GM21390 (cell line): ENCODE measurements around the gene ZNF844.
"Not testable (repeated sequence)": the region's sequence is repeated elsewhere in the genome, so short reads cannot be mapped to it uniquely, and the experiment has no call there.

ENCODE experiments used
- ATAC-seq: cut with Tn5 transposase; IDR thresholded peaks from one replicate; pipeline ENCODE4 v1.9.1; 2021; ENCODE audit not compliant: unreplicated experiment

The ZNF844 gene

DNA sequence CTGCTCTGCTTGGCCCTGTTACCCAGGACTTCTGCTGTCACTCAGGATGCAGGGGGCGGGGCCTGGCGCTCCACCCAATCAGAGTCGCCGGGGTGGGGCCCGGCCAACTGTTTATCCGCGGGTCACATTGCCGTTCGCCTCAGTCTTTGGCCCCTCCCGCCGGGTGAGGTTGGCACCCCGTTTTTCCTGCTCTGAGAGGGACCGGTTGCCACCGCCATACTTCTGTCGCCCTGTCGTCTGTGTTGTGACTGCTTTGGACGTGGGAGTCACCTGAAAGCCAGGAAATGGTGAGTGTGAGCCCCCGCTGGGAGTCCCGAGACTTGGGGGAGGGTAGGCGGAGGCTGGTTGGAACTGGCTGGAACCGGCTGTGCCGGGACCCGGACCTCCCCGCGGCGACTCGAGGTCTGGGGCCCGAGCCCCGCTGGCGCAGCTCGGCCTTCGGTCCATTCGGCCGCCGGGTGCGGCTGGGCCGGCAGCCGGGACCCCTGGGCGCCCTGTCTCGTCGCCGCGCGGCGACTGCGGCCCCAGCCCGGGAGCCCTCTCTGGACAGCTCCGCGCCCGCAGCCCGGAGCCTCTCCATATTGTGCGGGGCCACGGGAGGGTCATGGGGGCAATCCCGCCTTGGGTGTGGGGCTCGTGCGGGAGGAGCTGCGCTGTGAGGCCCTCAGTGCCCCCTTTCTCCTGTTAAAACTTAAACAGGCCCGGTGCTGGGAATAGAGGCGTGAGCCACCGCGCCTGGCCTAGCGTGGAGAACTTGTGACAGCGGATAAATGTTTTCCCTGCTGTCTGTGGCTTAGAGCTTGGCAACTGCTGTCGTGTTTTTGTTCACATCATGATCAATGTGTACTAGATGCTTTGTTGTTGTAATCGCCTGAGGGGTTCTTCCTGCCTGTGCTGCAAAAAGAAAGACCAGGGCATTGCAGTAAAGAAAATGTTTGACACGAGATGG is at the start of gene ZNF844:
TSS of gene ZNF844 (plus strand) at position 142 of the 949 bp plus-strand sequence. CDS start at position 285, 143 bp downstream.
- ATAC-seq: peak; percentile 78

DNA sequence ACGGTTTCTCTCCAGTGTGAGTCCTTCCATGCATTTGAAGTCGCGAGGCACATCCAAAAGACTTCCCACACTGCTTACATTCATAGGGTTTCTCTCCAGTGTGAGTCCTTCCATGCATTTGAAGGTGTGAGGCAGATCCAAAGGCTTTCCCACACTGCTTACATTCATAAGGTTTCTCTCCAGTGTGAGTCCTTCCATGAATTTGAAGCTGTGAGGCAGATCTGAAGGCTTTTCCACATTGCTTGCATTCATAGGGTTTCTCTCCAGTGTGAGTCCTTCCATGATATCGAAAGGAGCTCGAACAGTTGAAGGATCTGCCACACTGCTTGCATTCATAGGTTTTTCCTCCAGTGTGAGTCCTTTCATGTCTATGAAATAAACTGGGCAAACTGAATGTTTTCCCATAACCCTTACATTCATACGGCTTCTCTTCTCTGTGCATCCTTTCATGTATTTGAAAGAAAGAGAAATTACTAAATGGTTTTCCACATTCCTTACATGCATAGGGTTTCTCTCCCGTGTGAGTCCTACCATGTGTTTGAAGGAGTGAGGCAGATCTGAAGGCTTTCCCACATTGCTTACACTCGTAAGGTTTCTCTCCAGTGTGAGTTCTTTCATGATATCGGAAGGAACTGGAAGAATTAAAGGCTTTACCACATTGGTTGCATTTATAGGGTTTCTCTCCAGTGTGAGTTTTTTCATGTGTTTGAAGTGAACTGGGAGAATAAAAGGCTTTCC is 49.3 kb upstream of the ZNF844 start:
- ATAC-seq: no peak

DNA sequence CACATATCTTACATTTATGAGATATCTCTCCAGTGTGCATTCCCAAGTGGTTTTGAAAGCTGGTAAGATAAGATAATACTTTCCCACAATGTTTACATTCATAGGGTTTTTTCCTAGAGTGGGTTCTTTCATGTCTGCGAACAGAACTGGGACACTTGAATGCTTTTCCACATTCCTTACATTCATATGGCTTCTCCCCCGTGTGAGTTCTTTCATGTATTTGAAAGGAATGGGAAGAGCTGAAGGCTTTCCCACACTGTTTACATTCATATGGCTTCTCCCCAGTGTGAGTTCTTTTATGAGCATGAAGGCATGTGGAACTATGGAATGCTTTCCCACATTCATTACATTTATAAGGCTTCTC is 48.8 kb upstream of the ZNF844 start:
- ATAC-seq: no peak

DNA sequence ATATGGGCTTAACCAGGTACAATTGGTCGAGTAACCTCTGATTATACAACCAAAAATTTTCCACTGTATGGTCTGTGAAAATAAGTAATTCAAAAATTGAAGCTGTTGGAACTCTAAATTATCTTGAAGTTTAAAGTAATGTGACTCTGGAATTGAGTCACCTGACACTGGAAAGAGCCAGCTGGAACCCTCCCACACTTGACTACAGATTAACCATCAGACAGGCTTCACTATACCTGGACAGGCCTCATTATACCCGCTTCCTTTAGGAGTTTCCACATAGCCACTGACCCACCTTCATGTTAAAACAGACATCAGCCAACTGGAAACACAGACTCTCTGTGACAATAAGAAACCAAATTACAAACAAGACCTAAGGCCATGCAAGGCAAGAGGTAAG is 30.3 kb upstream of the ZNF844 start:
- ATAC-seq: no peak

DNA sequence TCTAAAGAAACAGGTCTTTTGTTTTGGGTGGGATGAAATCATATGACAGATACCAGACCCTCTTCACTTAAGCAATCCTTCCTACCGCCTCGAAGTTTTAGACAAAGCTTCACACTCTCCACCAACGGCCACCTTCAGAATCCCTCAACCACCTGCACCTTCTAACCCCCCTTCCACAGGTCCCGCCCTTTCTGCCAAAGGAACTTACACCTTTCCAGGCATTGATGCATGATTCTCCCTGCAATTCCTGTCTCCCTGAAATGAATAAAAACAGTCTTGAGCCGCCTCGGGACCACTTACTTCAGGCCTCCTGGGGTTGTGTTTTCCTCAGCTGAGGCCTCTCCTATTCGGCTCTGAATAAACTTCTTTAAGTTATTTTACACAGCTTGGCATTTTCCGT is 29.9 kb upstream of the ZNF844 start:
- ATAC-seq: no peak

DNA sequence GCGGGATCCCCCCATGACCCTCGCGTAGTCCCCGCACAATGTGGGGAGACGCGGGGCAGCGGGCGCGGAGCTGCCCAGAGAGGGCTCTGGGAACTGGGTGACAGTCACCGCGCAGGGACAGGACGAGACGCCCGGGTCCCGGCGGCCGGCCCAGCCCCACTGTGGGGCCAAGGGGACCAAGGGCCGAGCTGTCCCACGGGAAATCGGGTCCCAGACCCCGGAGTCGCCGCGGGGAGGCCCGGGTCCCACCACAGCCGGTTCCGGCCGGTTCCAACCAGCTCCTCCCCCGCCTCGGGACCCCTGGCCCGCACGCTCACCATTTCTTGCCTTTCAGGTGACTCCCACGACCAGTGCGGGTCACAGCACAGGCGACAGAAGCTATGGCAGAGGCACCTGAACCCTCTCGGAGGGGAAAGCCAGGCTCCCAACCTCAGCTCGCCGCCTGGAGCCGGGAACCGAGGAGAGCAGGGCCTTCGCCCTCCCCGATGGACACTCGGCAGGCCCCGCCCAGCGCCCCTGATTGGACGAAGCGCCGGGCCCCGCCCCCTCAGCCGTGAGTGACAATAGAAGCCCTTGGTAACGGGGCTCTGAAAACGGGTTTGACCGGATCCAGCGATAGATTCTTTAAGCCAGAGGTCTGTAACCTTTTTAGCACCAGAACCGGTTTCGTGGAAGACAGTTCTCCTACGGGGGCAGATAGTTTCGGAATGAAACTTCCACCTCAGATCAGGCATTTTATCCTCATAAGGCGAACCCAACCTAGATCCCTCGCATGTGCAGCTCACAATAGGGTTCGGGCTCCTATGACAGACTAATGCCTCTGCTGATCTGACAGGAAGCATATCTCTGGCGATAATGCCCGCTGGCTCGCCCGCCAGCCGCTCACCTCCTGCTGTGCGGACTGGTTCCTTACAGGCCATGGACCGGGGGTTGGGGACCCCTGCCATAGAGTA is 29.0 kb upstream of the ZNF844 start, which contains the start of gene ZNF433:
TSS of gene ZNF433 (minus strand) at position 460 of the 953 bp plus-strand sequence. CDS start at position 320, 140 bp downstream.
- ATAC-seq: peak; percentile 84

DNA sequence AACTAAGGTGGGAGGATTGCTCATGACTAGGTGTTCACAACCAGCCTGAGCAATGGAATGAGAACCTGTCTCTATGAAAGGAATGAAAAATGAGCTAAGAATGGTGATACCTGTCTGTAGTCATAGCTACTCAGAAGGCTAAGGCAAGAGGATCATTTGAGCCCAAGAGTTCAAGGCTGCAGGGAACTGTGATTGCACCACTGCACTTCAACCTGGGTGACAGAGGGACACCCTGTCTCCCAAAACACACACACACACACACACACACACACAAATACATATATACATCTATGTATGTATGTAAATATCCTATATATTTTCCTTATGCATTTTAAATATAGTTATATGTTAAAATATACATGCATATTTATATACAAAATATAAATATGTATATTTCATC is 21.6 kb upstream of the ZNF844 start:
- ATAC-seq: no peak

DNA sequence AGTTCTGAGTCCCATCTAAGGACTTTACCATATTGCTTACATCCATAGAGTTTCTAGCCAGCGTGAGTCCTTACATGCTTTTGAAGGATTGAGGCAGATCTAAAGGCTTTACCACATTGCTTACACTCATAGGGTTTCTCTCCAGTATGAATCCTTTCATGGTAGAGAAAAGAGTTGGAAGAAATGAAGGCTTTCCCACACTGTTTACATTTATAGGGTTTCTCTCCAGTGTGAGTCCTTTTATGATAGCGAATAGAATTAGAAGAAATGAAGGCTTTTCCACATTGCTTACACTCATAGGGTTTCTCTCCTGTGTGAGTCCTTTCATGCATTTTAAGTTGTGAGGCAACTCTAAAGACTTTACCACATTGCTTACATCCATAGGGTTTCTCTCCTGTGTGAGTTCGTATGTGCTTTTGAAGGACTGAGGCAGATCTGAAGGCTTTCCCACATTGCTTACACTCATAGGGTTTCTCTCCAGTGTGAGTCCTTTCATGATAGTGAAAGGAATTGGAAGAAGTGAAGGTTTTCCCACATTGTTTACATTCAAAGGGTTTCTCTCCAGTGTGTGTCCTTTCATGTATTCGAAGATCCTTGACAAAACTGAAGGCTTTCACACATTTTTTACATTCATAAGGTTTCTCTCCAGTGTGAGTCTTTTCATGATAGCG is 20.6 kb upstream of the ZNF844 start:
- no peak for ATAC-seq

DNA sequence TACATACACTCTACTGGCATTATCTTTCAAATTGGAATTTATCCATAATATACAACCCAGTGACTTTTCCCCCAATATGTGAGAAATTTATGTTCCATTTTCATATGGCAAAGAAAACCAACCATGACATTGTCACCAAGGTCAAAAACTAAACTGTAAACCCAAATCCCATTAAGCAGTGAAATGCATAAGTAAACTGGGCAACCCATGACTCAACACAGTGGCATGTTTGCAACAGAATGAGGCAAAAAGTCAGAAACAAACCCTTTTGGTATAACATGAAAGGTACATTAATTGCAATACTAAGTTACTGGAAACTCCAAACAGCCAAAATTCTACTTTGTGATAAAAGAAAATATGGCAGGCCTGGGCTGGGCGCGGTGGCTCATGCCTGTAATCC is 16.7 kb upstream of the ZNF844 start:
- no peak for ATAC-seq

DNA sequence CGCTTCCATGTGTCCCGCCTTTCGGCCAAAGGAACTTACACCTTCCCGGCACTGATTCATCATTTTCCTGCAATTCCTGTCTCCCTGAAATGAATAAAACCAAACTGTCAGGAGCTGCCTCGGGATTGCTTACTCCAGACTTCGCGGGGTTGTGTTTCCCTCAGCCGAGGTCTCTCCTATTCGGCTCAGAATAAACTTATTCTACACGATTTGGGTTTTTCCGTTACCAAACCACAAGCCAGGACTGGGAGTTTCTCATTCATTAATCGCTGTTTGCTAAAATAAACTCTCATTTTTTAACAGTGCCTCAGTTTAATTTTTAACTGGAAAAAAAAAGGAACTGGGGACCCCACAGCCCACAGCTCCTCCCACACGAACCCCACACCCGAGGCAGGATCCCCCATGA is 12.4 kb upstream of the ZNF844 start:
- no peak for ATAC-seq

DNA sequence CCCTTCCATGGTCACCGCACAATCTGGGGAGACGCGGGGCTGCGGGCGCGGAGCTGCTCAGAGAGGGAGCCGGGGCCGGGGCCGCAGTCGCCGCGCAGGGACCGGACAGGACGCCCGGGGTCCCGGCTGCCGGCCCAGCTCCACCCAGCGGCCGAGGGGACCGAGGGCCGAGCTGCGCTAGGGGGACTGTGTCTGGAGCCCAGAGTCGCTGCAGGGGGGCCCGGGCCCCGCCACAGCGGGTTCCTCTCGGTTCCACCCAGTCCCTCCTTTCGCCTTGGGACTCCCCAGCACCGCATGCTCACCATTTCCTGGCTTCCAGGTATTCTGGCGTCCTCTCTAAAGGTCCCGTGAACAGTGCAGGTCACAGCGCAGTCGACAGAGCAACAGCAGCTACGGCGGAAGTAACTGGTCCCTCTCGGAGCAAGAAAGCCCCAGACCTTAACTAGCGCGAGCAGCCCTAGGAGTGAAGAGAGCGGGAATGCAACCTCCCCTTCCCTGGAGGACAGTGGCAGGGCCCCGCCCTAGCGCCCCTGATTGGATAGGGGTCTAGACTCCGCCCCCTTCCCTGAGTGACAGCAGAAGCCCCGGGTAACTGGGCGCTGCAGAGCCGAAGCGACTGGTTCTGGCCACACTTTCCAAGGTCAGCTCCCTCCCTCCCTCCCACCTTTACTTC is 11.9 kb upstream of the ZNF844 start, which contains the start of gene ZNF878:
TSS of gene ZNF878 (minus strand) at position 465 of the 673 bp plus-strand sequence. CDS start at position 305, 160 bp downstream.
- peak; percentile 82 for ATAC-seq

DNA sequence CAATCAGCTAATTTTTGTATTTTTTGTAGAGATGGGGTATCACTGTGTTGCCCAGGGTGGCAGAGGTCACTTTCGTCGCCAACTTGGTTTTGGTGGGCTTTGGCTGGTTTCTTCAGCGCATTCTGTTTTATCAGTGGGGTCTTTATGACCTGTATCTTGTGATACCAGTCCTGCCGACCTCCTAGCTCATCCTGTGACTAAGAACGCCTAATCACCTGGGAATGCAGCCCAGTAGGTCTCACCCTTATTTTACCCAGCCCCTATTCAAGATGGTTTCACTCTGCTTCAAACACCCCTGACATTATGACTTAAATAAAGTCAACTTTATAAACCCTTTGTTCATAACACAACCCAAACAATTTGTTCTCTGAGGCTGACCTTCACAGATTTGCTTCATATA is 8.7 kb upstream of the ZNF844 start:
- ATAC-seq: no peak

DNA sequence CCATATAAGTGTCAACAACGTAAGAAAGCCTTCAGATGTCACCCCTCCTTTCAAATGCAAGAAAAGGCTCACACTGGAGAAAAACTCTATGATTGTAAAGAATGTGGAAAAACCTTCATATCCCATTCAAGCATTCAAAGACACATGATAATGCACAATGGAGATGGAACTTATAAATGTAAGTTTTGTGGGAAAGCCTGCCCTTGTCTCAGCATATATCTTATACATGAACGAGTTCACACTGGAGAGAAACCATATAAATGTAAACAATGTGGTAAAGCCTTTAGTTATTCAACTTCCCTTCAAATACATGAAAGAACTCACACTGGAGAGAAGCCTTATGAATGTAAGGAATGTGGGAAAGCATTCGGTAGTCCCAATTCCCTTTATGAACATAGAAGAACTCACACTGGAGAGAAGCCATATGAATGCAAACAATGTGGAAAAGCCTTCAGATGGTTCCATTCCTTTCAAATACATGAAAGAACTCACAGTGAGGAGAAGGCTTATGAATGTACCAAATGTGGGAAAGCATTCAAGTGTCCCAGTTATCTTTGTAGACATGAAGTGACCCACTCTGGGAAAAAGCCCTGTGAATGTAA is 11.1 kb downstream of the ZNF844 start:
- no peak for ATAC-seq

DNA sequence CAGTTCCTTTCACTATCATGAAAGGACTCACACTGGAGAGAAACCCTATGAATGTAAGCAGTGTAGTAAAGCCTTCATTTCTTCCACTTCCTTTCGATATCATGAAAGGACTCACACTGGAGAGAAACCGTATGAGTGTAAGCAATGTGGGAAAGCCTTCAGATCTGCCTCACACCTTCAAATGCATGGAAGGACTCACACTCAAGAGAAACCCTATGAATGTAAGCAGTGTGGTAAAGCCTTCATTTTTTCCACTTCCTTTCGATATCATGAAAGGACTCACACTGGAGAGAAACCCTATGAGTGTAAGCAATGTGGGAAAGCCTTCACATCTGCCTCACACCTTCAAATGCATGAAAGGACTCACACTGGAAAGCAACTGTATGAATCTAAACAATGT is 11.8 kb downstream of the ZNF844 start:
- not testable (repeated sequence) for ATAC-seq

DNA sequence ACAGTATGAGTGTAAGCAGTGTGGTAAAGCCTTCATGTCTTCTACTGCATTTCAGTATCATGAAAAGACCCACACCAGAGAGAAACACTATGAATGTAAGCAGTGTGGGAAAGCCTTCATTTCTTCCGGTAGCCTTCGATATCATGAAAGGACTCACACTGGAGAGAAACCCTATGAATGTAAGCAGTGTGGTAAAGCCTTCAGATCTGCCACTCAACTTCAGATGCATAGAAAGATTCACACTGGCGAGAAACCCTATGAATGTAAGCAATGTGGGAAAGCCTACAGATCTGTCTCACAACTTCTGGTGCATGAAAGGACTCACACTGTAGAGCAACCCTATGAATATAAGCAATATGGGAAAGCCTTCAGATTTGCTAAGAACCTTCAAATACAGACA is 12.8 kb downstream of the ZNF844 start:
- ATAC-seq: no peak

DNA sequence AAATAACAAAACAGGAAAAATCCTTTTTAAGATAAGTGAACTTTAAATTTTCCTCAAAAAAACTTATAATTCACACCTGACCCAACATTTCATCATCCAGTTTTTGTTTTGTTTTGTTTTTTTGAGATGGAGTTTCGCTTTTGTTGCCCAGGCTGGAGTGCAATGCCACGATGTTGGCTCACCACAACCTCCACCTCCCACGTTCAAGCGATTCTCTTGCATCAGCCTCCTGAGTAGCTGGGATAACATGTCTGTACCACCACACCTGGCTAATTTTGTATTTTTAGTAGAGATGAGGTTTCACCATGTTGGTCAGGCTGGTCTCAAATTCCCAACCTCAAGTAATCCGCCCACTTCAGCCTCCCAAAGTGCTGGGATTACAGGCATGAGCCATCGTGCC is 18.8 kb downstream of the ZNF844 start:
- not testable (repeated sequence) for ATAC-seq

DNA sequence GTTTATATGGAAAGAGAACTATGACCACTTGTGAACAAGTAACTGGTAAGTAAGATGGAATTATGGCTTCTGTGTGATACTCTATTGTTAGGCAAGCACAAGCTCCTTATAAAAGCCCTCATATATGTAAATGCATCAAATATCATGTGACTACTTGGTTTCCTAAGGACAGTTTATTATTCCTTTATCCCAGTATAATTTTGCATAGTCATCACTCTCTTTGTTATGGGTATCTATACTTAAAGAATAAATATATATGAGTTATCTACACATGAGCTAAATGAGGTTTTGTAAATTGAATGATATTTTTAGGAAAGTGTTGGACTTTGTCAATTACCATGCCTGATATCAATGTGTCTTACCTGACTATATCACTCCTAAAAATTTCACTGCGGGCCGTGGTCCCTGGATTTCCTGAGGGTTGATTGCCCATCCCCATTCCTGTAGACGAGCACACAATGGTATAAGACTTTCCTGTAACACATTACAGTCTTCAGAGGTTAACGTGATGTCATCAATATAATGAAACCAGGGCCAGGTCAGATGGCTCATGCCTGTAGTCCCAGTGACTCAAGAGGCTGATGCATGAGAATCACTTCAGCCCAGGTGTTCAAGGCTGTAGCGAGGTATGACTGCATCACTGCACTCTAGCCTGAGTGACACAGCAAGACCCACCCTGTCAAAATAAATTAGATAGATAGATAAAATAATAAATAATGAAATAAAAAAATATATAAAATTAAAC is 20.7 kb downstream of the ZNF844 start:
- ATAC-seq: no peak

DNA sequence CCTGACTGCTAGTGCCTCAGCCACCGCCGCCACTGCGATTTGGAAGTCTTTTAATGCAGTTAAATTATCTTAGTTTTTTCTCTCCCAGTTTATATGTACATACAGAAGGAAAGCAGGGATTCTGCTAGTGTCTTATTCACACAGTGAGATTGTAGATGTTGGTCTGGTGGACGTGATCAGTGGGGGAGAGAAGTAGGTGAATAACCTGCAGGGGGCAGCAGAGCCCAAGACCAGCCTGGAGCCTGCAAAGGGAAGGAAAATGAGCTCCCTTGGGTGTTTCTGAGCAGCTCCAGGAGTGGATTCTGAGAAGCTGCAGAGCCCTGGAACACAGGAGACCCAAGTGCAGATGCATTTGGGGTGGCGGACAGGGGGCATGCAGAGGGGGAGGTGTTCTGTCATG is 26.3 kb downstream of the ZNF844 start:
- ATAC-seq: no peak
